Stimulated activated CD4-positive, alpha-beta T cell treated with anti-CD3 and anti-CD28 coated beads, Interleukin-1b, Interleukin-23, amount 100 ng/mL, for 4 hours (primary cell): ENCODE data around the gene SPDYE17.
"Not testable (repeated sequence)": the region's sequence is repeated elsewhere in the genome, so short reads cannot be mapped to it uniquely, and the experiment has no call there.

ENCODE experiments used
- DNase-seq, 2 donors: peaks; one replicate each; pipeline ENCODE4 v3.0.0-alpha.2; 2020; ENCODE audit warnings: low read depth in 2 of 2

SPDYE17 gene

GRCh38 chr7:77032261-77032660 is at the start of gene SPDYE17:
TSS of gene SPDYE17 (minus strand) at chr7:77032361. CDS start at chr7:77030570, 1,791 bp downstream.
- not testable (repeated sequence) for DNase-seq

GRCh38 chr7:77080236-77080635 is 48.1 kb upstream of the SPDYE17 start:
- DNase-seq = not testable (repeated sequence)

- DNase-seq = not testable (repeated sequence)
Measured at GRCh38 chr7:77079624-77080023, 47.5 kb upstream of the SPDYE17 start.

GRCh38 chr7:77079112-77079511 is 47.0 kb upstream of the SPDYE17 start:
- not testable (repeated sequence) for DNase-seq

GRCh38 chr7:77077060-77077459 is 44.9 kb upstream of the SPDYE17 start:
- not testable (repeated sequence) for DNase-seq

GRCh38 chr7:77074786-77075396 is 42.7 kb upstream of the SPDYE17 start:
- DNase-seq = not testable (repeated sequence)

GRCh38 chr7:77071108-77071507 is 38.9 kb upstream of the SPDYE17 start:
- DNase-seq = not testable (repeated sequence)

- DNase-seq = not testable (repeated sequence)
Measured at GRCh38 chr7:77065869-77066268, 33.7 kb upstream of the SPDYE17 start.

- not testable (repeated sequence) for DNase-seq
Measured at GRCh38 chr7:77063732-77064131, 31.6 kb upstream of the SPDYE17 start.

GRCh38 chr7:77062557-77062956 is 30.4 kb upstream of the SPDYE17 start, which contains the start of gene SPDYE18:
TSS of gene SPDYE18 (minus strand) at chr7:77062558. CDS start at chr7:77060512, 2,046 bp downstream.
- not testable (repeated sequence) for DNase-seq

GRCh38 chr7:77026349-77026748 is 5.8 kb downstream of the SPDYE17 start:
- not testable (repeated sequence) for DNase-seq

- DNase-seq = not testable (repeated sequence)
Measured at GRCh38 chr7:77010074-77010680, 22.0 kb downstream of the SPDYE17 start.

- not testable (repeated sequence) for DNase-seq
Measured at GRCh38 chr7:77008000-77008399, 24.2 kb downstream of the SPDYE17 start.

GRCh38 chr7:77006127-77007110 is 25.7 kb downstream of the SPDYE17 start:
- DNase-seq = not testable (repeated sequence)

GRCh38 chr7:77005461-77006057 is 26.6 kb downstream of the SPDYE17 start:
- not testable (repeated sequence) for DNase-seq

- DNase-seq = not testable (repeated sequence)
Measured at GRCh38 chr7:77004151-77004550, 28.0 kb downstream of the SPDYE17 start.

GRCh38 chr7:77003241-77003640 is 28.9 kb downstream of the SPDYE17 start:
- not testable (repeated sequence) for DNase-seq

GRCh38 chr7:77002678-77003233 is 29.4 kb downstream of the SPDYE17 start:
- not testable (repeated sequence) for DNase-seq

- not testable (repeated sequence) for DNase-seq
Measured at GRCh38 chr7:77002104-77002503, 30.1 kb downstream of the SPDYE17 start.

GRCh38 chr7:76999474-77000107 is 32.6 kb downstream of the SPDYE17 start:
- DNase-seq = not testable (repeated sequence)
